ENCODE measurements around the gene CNTN1.
"Not testable (repeated sequence)": the region's sequence is repeated elsewhere in the genome, so short reads cannot be mapped to it uniquely, and the experiment has no call there.

The CNTN1 gene

GRCh38 chr12:40711121-40711520 is 18.9 kb downstream of the CNTN1 start:
- DNase-seq: no peak

GRCh38 chr12:40714636-40715035 is 22.4 kb downstream of the CNTN1 start:
- no peak for DNase-seq

DNA sequence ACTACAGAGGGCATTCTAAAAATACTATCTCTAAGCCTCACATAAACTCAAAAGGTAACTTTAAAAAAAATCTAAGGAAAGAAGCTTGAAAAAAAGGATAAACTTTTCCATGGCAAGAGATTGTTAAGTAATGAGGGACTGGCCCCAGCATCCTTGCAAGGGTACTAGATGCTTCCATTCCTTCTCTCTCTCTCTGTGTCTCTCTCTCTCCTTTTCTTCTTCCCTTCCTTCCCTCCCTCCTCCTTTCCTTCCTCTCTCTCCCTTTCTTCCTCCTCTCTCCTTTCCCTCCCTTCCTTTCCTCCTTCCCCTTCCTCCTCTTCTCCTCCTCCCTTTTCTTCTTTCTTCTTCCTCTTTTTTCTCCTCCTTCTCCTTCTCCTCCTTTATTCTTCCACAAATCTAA is 23.8 kb downstream of the CNTN1 start:
- DNase-seq: no peak

DNA sequence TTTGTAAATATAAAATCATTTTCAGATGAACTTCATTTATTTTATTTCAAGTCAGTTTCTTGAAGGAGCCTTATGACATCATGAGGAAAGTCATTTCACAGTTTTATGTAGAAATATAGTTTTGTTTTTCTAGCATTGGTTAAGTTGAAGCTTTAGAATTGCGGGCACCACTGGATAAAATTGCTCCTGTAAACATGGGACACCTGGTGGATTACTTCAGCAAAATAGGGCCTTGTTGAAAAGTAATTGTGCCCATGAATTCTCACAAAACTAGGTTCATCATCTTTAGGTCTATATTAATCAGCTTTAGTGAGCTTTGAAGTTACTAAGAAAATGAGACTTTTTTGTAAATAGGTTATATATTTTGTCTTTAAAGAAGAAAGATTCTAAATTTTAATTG is 25.3 kb downstream of the CNTN1 start:
- no peak for DNase-seq

- no peak for DNase-seq
These were observed 26.7 kb downstream of the CNTN1 start for GRCh38 chr12:40718878-40719372.

DNA sequence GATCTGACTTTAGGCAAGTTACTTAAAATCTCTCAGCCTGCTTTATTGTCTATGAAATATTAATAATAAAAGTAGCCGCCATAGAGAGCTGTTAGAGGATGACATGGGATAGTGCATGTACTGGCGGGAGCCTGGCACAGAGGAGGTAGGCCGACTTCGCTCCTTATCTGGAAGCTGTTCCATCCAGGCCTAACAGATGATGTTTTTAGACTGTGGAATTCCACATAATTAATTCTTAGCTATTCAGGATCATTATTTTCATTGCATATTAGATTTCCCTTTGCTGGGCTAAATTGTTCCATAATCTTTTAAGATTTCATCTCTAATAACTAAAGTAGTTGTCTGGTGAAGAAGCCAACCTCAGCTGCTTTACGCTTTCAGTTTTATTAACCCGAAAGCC is 30.8 kb downstream of the CNTN1 start:
- no peak for DNase-seq

- DNase-seq: no peak
These were observed 34.1 kb downstream of the CNTN1 start for GRCh38 chr12:40726366-40726765.

DNA sequence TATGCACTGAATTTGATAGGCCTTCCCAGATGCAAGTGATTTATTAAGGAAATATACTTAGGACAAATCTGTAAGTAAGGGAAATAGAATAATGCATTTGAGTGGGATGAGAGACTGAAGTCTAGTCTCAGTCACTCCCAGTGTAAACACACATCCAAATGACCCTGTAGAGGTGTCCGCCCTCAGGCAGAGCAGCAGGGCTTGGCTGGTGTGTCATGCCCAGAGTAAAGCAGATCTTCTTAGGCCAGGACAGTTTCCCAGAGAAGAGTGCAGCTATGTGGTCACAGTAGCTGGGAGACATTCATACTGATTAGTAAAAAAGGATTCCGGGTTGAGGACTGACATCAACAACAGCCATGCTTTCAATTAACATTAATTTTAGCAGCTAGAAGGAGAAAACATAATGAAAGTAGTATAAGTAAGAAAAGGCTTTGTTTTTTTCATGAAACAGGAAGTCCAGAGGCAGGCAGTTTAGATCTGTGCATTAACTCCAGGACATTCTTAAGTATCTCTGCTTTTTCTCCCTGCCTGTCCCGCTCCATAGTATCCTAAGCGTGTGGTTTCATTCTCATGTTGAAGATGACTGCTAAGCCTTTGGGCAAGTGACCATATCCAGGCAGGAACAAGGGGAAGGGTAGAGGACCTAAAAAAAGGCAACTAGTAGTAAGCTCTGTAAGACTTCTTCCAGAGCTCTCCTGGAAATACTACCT is 35.7 kb downstream of the CNTN1 start:
- no peak for DNase-seq

- no peak for DNase-seq
These were observed 38.0 kb downstream of the CNTN1 start for GRCh38 chr12:40730281-40730680.

DNA sequence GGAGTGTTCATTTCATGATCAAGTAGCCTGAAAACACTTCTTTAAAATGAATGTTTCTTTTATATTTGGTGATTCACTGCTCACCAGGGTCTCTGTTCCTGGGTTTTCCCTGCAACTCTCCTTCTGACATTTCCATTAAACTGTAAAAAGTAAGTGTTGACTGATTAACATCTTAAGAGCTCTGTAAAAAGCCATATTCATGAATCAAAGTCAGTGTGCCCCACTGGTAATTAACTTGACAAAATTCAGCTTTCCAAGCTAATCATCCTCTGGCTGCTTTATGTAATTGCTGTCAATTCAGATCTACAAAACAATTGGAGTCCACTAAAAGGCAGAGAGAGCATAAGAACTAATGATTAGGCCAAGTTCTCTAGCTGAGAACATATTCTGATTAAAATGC is 41.6 kb downstream of the CNTN1 start:
- no peak for DNase-seq

GRCh38 chr12:40734276-40734675 is 42.0 kb downstream of the CNTN1 start:
- no peak for DNase-seq

GRCh38 chr12:40735551-40736230 is 43.5 kb downstream of the CNTN1 start:
- no peak for DNase-seq

GRCh38 chr12:40737416-40737815 is 45.2 kb downstream of the CNTN1 start:
- not testable (repeated sequence) for DNase-seq

GRCh38 chr12:40738856-40739255 is 46.6 kb downstream of the CNTN1 start:
- no peak for DNase-seq

DNA sequence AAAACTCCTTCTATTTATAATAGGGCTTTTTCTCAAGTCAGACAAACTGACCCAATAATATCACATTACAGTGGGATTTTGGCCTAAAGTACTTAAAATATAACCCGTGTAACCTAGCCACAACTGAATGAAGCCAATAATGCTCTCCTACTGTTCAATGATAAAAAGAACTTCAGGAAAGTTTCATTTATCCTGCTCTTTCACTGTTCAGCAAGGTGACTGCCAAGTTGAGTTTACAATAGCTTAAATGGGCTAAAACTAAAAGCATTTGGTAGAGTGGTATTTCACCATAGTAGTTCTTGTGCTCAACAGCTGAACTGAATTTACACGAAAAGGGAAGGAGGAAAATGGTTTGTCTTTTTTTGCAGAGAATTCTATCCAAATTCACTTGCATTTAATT is 49.8 kb downstream of the CNTN1 start:
- no peak for DNase-seq

- DNase-seq: no peak
These were observed 53.1 kb downstream of the CNTN1 start for GRCh38 chr12:40745386-40745785.

DNA sequence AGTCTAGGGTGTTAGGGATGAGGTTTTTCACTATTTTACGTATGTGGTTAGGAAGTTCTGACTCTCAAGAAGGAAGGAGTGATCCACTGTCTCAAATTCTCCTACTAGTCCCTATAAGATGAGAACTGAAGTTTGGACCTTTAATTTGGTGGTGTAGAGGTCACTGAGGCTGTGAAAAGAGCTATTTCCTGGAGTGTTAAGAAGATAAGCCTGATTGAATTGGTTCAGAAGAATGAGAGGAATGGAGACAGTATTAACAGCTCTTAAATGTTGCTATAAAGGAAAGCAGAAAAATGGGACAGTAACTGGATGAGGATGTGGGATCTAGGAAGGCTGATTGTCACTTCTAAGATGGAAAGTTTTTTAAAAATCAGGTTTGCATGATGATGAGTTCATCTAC is 57.6 kb downstream of the CNTN1 start:
- DNase-seq: no peak

- DNase-seq: no peak
These were observed 59.8 kb downstream of the CNTN1 start for GRCh38 chr12:40752011-40752410.

GRCh38 chr12:40760821-40761220 is 68.6 kb downstream of the CNTN1 start:
- no peak for DNase-seq

- DNase-seq: no peak
These were observed 69.8 kb downstream of the CNTN1 start for GRCh38 chr12:40762072-40762471.

GRCh38 chr12:40768125-40768864 is 76.1 kb downstream of the CNTN1 start:
- no peak for DNase-seq

GRCh38 chr12:40769846-40770245 is 77.6 kb downstream of the CNTN1 start:
- no peak for DNase-seq

GRCh38 chr12:40770781-40771180 is 78.5 kb downstream of the CNTN1 start:
- no peak for DNase-seq

GRCh38 chr12:40775661-40776060 is 83.4 kb downstream of the CNTN1 start:
- DNase-seq: no peak

Data from bone marrow (tissue), 2 donors.